Mesendoderm (in vitro differentiated cells): ENCODE measurements around the gene ATP6V1F.

ENCODE experiments used
- DNase-seq: peaks from one replicate; pipeline ENCODE4 v3.0.0; 2013
- H2AK5ac ChIP-seq: 2 replicates; pipeline ENCODE4 v1.6.1; 2013; ENCODE audit warnings: low read length, inconsistent platforms
- H2BK120ac ChIP-seq: 2 replicates; pipeline ENCODE4 v1.6.1; 2013; ENCODE audit warnings: low read depth, mild to moderate bottlenecking, low read length, moderate library complexity, mixed read lengths
- H2BK15ac ChIP-seq: replicated peaks from 2 replicates; pipeline ENCODE4 v1.6.1; 2013; ENCODE audit warnings: low read depth, mild to moderate bottlenecking, moderate library complexity
- H2BK5ac ChIP-seq: 2 replicates; pipeline ENCODE4 v1.6.1; 2013; ENCODE audit warnings: low read length, inconsistent platforms
- H3K18ac ChIP-seq: 2 replicates; pipeline ENCODE4 v1.6.1; 2013; ENCODE audit warnings: mild to moderate bottlenecking, low read length, mixed read lengths
- H3K23ac ChIP-seq: one replicate; pipeline ENCODE4 v1.6.1; 2013; ENCODE audit warnings: low read length
- H3K27ac ChIP-seq: 2 replicates; pipeline ENCODE4 v1.5.1; 2013; ENCODE audit warnings: low read depth, mild to moderate bottlenecking, inconsistent platforms, low read length, moderate library complexity
- H3K27me3 ChIP-seq: 2 replicates; pipeline ENCODE4 v1.6.1; 2013; ENCODE audit warnings: low read length, control low read depth, mild to moderate bottlenecking, inconsistent platforms; ENCODE audit not compliant: insufficient read depth, poor library complexity
- H3K36me3 ChIP-seq: 2 replicates; pipeline ENCODE4 v1.6.1; 2013; ENCODE audit warnings: low read length, inconsistent platforms; ENCODE audit not compliant: control insufficient read depth, insufficient read depth
- H3K4ac ChIP-seq: one replicate; pipeline ENCODE4 v1.6.1; 2013; ENCODE audit warnings: low read depth, mild to moderate bottlenecking, low read length, moderate library complexity
- H3K4me1 ChIP-seq: 2 replicates; pipeline ENCODE4 v1.6.1; 2013; ENCODE audit warnings: low read depth, low read length, inconsistent platforms; ENCODE audit not compliant: control insufficient read depth
- H3K4me2 ChIP-seq: 2 replicates; pipeline ENCODE4 v1.6.1; 2013; ENCODE audit warnings: low read length
- H3K4me3 ChIP-seq: 2 replicates; pipeline ENCODE4 v1.5.1; 2013; ENCODE audit warnings: mild to moderate bottlenecking, low read length
- H3K56ac ChIP-seq: one replicate; pipeline ENCODE4 v1.6.1; 2013; ENCODE audit warnings: low read length
- H3K79me1 ChIP-seq: 2 replicates; pipeline ENCODE4 v1.6.1; 2013; ENCODE audit warnings: low read length, inconsistent platforms
- H3K79me2 ChIP-seq: 2 replicates; pipeline ENCODE4 v1.6.1; 2013; ENCODE audit warnings: mild to moderate bottlenecking, low read length; ENCODE audit not compliant: control insufficient read depth, insufficient read depth
- H3K9ac ChIP-seq: 2 replicates; pipeline ENCODE4 v1.6.1; 2013; ENCODE audit warnings: low read length, inconsistent platforms
- H4K5ac ChIP-seq: one replicate; pipeline ENCODE4 v1.6.1; 2013; ENCODE audit warnings: low read length
- H4K8ac ChIP-seq: one replicate; pipeline ENCODE4 v1.6.1; 2013; ENCODE audit warnings: low read depth, mild to moderate bottlenecking, control low read depth, low read length, moderate library complexity
- WGBS: extraction: QIAGEN DNeasy Blood & Tissue Kit; methylation state at CpG from one replicate; pipeline ENCODE4 v1.1.7; 2013; ENCODE audit warnings: low lambda C conversion rate, missing lambda C conversion rate; ENCODE audit not compliant: insufficient coverage; ENCODE audit errors: extremely low coverage; 5-methylcytosine and 5-hydroxymethylcytosine counted together

ATP6V1F gene

GRCh38 chr7:128861957-128862570 lies 592 bp upstream of the ATP6V1F start:
- Histone ChIP-seq H3K23ac (no peak overlapping the region), H3K56ac (peak overlapping the region; percentile 38), H3K36me3 (peaks cover 3% of the 10 kb centered on the region), H3K79me2 (no peaks in the 10 kb centered on the region), H3K9ac (peak overlapping the region; percentile 30), H3K18ac (no peak overlapping the region), H3K79me1 (peaks cover 1% of the 10 kb centered on the region), H3K4me2 (peak overlapping the region; percentile 32), H3K27ac (no peak overlapping the region), H2BK120ac (no peak overlapping the region), H2AK5ac (peak overlapping the region; percentile 83), H2BK5ac (no peak overlapping the region), H3K4me1 (no peaks in the 10 kb centered on the region), H4K8ac (no peak overlapping the region), H3K4ac (no peak overlapping the region), H2BK15ac (no peak overlapping the region), H3K27me3 (no peaks in the 10 kb centered on the region), H3K4me3 (no peak overlapping the region), H4K5ac (no peak overlapping the region)
- no CpG with 5 or more reads among the region's 15 CpGs for WGBS
- no peak for DNase-seq

GRCh38 chr7:128863433-128863989 lies 855 bp downstream of the ATP6V1F start:
- Histone ChIP-seq H3K79me1 (peaks cover 1% of the 10 kb centered on the region), H2BK15ac (no peak overlapping the region), H2BK120ac (no peak overlapping the region), H3K79me2 (no peaks in the 10 kb centered on the region), H3K4me3 (peak overlapping the region; percentile 90), H3K56ac (peak overlapping the region; percentile 88), H3K27me3 (peaks cover 4% of the 10 kb centered on the region), H3K18ac (no peak overlapping the region), H4K5ac (no peak overlapping the region), H3K27ac (no peak overlapping the region), H3K36me3 (peaks cover 2% of the 10 kb centered on the region), H3K23ac (no peak overlapping the region), H2AK5ac (no peak overlapping the region), H3K4me1 (no peaks in the 10 kb centered on the region), H3K4me2 (peak overlapping the region; percentile 88), H2BK5ac (no peak overlapping the region), H3K4ac (no peak overlapping the region), H3K9ac (peak overlapping the region; percentile 96), H4K8ac (no peak overlapping the region)
- WGBS, result no CpG with 5 or more reads among the region's 6 CpGs
- peak; percentile 90 for DNase-seq

DNA sequence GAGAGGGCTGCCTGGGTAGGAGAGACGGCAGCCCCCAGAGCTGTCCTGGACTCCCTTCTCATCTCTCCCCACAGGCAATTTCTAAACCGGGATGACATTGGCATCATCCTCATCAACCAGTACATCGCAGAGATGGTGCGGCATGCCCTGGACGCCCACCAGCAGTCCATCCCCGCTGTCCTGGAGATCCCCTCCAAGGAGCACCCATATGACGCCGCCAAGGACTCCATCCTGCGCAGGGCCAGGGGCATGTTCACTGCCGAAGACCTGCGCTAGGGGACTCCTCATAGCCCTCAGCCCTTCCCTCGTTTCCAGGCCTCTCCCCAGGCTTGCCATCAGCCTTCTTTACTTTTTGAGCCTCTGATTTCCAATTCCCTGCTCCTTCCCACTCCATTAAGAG lies 2.6 kb downstream of the ATP6V1F start:
- H3K27me3 ChIP-seq, result peaks cover 11% of the 10 kb centered on the region
- no peak overlapping the region for H2BK15ac ChIP-seq
- H4K8ac ChIP-seq, result no peak overlapping the region
- no peak overlapping the region for H3K4ac ChIP-seq
- H2BK5ac ChIP-seq, result no peak overlapping the region
- no CpG with 5 or more reads among the region's 12 CpGs for WGBS
- DNase-seq, result no peak
- no peak overlapping the region for H3K23ac ChIP-seq
- no peak overlapping the region for H3K56ac ChIP-seq
- no peak overlapping the region for H4K5ac ChIP-seq
- no peak overlapping the region for H3K9ac ChIP-seq
- H3K4me3 ChIP-seq, result no peak overlapping the region
- no peak overlapping the region for H2BK120ac ChIP-seq
- H3K79me2 ChIP-seq, result no peaks in the 10 kb centered on the region
- H3K79me1 ChIP-seq, result peaks cover 1% of the 10 kb centered on the region
- no peak overlapping the region for H3K27ac ChIP-seq
- no peak overlapping the region for H3K4me2 ChIP-seq
- no peaks in the 10 kb centered on the region for H3K4me1 ChIP-seq
- no peak overlapping the region for H3K18ac ChIP-seq
- no peak overlapping the region for H2AK5ac ChIP-seq
- H3K36me3 ChIP-seq, result no peaks in the 10 kb centered on the region

DNA sequence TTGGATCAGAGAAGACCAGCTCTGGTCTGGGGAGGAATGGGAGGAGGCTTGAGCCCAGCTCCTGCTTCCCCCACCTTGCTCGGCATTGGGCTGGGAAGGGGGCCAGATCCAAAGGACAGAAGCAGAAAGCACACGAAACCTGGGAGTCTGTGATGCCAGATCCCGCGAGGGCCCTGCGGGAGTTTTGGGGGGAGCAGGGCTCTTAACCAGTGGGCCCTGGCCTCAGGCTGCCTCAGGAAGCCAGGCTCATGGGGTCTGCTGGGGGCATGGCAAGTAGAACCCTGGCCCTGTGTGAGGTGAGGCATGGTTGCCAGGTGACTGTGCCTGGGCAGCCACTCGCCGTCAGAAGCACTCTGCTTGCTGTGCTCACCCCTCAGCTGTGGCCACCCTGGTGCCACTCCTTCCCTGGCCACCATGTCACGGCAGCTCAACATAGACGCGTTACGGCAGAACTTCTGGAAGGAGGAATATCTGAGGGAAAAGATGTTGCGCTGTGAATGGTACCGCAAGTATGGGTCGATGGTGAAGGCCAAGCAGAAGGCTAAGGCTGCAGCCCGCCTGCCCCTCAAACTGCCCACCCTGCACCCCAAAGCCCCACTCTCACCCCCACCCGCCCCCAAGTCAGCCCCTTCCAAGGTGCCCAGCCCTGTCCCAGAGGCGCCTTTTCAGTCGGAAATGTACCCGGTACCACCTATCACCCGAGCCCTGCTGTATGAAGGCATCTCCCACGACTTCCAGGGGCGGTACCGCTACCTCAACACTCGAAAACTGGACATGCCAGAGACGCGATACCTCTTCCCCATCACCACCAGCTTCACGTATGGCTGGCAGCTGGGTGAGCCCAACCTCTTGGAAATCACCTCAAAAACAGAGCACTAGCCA lies 3.6 kb downstream of the ATP6V1F start:
- Histone ChIP-seq H3K56ac (no peak overlapping the region), H3K27ac (no peak overlapping the region), H2AK5ac (no peak overlapping the region), H4K8ac (no peak overlapping the region), H3K27me3 (peaks cover 12% of the 10 kb centered on the region), H3K79me2 (no peaks in the 10 kb centered on the region), H3K4me1 (no peaks in the 10 kb centered on the region), H3K79me1 (peaks cover 1% of the 10 kb centered on the region), H2BK15ac (no peak overlapping the region), H3K4ac (no peak overlapping the region), H3K4me2 (no peak overlapping the region), H3K36me3 (no peaks in the 10 kb centered on the region), H2BK5ac (no peak overlapping the region), H4K5ac (no peak overlapping the region), H3K9ac (no peak overlapping the region), H3K23ac (no peak overlapping the region), H2BK120ac (no peak overlapping the region), H3K18ac (no peak overlapping the region), H3K4me3 (no peak overlapping the region)
- no peak for DNase-seq
- no CpG with 5 or more reads among the region's 27 CpGs for WGBS

DNA sequence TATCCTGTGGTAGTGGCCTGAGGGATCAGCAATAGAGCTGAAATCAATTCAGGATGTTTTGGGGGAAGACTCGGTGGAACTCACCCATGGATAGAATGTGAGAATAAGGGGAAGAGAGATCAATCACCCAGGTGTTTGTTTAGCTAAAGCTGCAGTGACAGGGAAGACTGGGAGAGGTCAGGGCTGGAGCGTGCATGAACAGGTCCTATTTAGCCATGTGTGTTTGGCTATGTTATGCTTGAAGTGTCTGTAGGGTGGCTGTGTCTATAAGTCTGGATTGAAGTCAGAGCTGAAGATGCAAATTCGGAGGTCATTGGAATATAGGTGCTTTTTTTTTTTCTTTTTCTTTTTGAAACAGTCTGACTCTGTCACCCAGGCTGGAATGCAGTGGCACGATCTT lies 4.6 kb downstream of the ATP6V1F start:
- H3K36me3 ChIP-seq, result no peaks in the 10 kb centered on the region
- H3K27me3 ChIP-seq, result peaks cover 12% of the 10 kb centered on the region
- H3K79me2 ChIP-seq, result no peaks in the 10 kb centered on the region
- H2BK5ac ChIP-seq, result no peak overlapping the region
- no peaks in the 10 kb centered on the region for H3K4me1 ChIP-seq
- no peak overlapping the region for H3K56ac ChIP-seq
- H3K4me2 ChIP-seq, result no peak overlapping the region
- peaks cover 1% of the 10 kb centered on the region for H3K79me1 ChIP-seq
- no peak overlapping the region for H3K4me3 ChIP-seq
- no peak overlapping the region for H2AK5ac ChIP-seq
- no peak overlapping the region for H2BK120ac ChIP-seq
- H4K5ac ChIP-seq, result no peak overlapping the region
- no peak overlapping the region for H3K23ac ChIP-seq
- no peak overlapping the region for H3K18ac ChIP-seq
- no peak for DNase-seq
- H3K27ac ChIP-seq, result no peak overlapping the region
- no peak overlapping the region for H2BK15ac ChIP-seq
- H3K4ac ChIP-seq, result no peak overlapping the region
- no peak overlapping the region for H3K9ac ChIP-seq
- no peak overlapping the region for H4K8ac ChIP-seq
- no CpG with 5 or more reads among the region's 4 CpGs for WGBS
